ENCODE data around the gene ADH1B.

DNA sequence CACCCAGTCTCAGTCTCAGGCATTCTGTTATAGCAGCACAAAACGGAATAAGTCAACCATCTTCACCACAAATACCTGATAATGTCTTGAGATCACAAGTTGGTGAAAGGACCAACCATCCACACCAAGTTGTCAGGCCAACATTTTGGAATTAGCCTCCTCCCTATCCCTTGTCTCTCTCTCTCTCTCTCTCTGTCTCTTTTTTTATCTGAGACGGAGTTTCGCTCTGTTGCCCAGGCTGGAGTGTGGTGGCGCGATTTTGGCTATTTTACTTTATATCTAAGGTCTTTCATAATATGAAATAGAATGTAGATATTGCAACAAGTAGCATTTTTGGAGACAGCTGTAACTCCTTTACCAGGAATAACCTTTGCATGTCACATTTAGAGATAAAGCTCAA lies 46.2 kb downstream of the ADH1B start:
- TF ChIP-seq, protein P1, sequence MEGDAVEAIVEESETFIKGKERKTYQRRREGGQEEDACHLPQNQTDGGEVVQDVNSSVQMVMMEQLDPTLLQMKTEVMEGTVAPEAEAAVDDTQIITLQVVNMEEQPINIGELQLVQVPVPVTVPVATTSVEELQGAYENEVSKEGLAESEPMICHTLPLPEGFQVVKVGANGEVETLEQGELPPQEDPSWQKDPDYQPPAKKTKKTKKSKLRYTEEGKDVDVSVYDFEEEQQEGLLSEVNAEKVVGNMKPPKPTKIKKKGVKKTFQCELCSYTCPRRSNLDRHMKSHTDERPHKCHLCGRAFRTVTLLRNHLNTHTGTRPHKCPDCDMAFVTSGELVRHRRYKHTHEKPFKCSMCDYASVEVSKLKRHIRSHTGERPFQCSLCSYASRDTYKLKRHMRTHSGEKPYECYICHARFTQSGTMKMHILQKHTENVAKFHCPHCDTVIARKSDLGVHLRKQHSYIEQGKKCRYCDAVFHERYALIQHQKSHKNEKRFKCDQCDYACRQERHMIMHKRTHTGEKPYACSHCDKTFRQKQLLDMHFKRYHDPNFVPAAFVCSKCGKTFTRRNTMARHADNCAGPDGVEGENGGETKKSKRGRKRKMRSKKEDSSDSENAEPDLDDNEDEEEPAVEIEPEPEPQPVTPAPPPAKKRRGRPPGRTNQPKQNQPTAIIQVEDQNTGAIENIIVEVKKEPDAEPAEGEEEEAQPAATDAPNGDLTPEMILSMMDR (IDR thresholded peaks at IDR 0.05) = no peak
- no peak for TF ChIP-seq ZFX (IDR thresholded peaks at IDR 0.05; ENCODE audit: borderline replicate concordance)
